Measurements from ENCODE around the gene KASH5. TPM values are rescaled to one million over a fixed set of nuclear protein-coding genes. Genes with fewer than 3 reads are reported as not detected.

KASH5 gene
- total and polyA plus RNA-seq, 2 of the 4 experiments (the other 2 are of a cell fraction) = not detected

DNA sequence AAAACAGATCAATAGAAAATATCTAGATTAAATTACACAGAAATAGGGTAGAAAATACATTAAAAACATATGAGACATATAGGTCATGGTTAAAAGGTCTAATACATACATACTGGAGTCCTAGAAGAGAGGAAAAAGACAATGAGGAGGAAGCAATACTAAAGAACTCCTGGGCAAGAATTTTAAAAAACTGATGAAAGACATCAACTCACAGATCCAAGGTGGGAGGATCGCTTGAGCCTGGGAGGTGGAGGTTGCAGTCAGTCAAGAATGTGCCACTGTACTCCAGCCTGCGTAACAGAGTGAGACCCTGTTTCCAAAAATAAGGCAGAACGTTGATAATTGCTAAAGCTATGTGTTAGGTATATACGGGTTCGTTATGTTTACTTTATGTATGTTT lies 5.4 kb upstream of the KASH5 start:
- in situ Hi-C loops (cut with MboI; ENCODE audit: low sequenced_read_pairs) (no loop called here), intact Hi-C loops (cut with micrococcal nuclease) (no loop called here), dilution Hi-C loops (cut with HindIII; ENCODE audit: low sequenced_read_pairs, unreplicated experiment) (no loop called here)
- Histone ChIP-seq H4K91ac (ENCODE audit: insufficient read depth, low read depth, low read length) (no peak overlapping the region), H3K18ac (ENCODE audit: low read depth, low read length) (no peak overlapping the region), H2BK5ac (ENCODE audit: low read depth, low read length, poor library complexity, severe bottlenecking) (no peak overlapping the region), H3K4me3 (ENCODE audit: insufficient read depth, low read depth, low read length) (no peak overlapping the region), H3K4ac (ENCODE audit: low read depth, low read length) (no peak overlapping the region), H2BK20ac (ENCODE audit: low read depth, low read length) (no peak overlapping the region), H2BK120ac (ENCODE audit: low read depth, low read length) (no peak overlapping the region), H2AK5ac (ENCODE audit: low read depth, low read length) (no peak overlapping the region), H2AK9ac (replicated peaks; ENCODE audit: low read depth, low read length, poor library complexity) (no peak overlapping the region), H3K27ac (ENCODE audit: insufficient read depth, low read length) (no peak overlapping the region), H3K56ac (ENCODE audit: extremely low read depth, insufficient read depth, low read length) (no peak overlapping the region), H3K23ac (ENCODE audit: low read depth, low read length) (no peak overlapping the region), H3K9me3 (ENCODE audit: control insufficient read depth, insufficient read depth, low read length) (peaks cover 4% of the 10 kb centered on the region), H4K5ac (ENCODE audit: low read depth, low read length) (no peak overlapping the region), H4K8ac (ENCODE audit: low read depth in 2 of 2, low read length in 2 of 2) (no peak overlapping the region), H3K4me2 (ENCODE audit: low read depth, low read length) (no peak overlapping the region), H3K79me1 (ENCODE audit: low read depth in 1 of 2, low read length in 2 of 2) (no peaks in the 10 kb centered on the region), H3K36me3 (ENCODE audit: control insufficient read depth, insufficient read depth, low read length) (no peaks in the 10 kb centered on the region), H3K14ac (replicated peaks; ENCODE audit: low read depth, low read length) (no peak overlapping the region), H2BK15ac (ENCODE audit: low read depth, low read length) (no peak overlapping the region), H2AFZ (replicated peaks; ENCODE audit: low read length, poor library complexity) (no peak overlapping the region), H3K4me1 (ENCODE audit: control insufficient read depth, insufficient read depth, low read length) (no peaks in the 10 kb centered on the region), H3K9ac (ENCODE audit: low read depth, low read length) (no peak overlapping the region), H3K27me3 (ENCODE audit: control insufficient read depth, insufficient read depth, low read length) (peaks cover 11% of the 10 kb centered on the region), H3K9me1 (ENCODE audit: insufficient read depth, low read length) (no peaks in the 10 kb centered on the region), H4K20me1 (ENCODE audit: insufficient read depth, low read length) (no peaks in the 10 kb centered on the region)
- ATAC-seq (ENCODE audit: low read depth) (no peak), DNase-seq (no peak)
- ChIA-PET POLR2A (ENCODE audit: unreplicated experiment) (no interaction called here), CTCF (no interaction called here)
- 100% methylated on average over 3 of the region's 5 CpGs; no CpG with 5 or more reads in 1 of the 2 experiments for WGBS, 2 experiments (ENCODE audit: extremely low coverage in 2 of 2, insufficient read length in 1 of 2)
- TF ChIP-seq SMC3 (IDR thresholded peaks at IDR 0.05; ENCODE audit: low read depth, low read length) (no peak), RCOR1 (IDR thresholded peaks at IDR 0.05; ENCODE audit: insufficient replicate concordance, low read length) (no peak), BHLHE40 (IDR thresholded peaks at IDR 0.05; ENCODE audit: low read depth, low read length) (no peak), FOS (IDR thresholded peaks at IDR 0.05; ENCODE audit: low read depth, low read length) (no peak), RFX5 (IDR thresholded peaks at IDR 0.05; ENCODE audit: low read depth, low read length) (no peak), MXI1 (IDR thresholded peaks at IDR 0.05; ENCODE audit: borderline replicate concordance, low read depth, low read length) (no peak), RAD21 (IDR thresholded peaks at IDR 0.05; ENCODE audit: low read length) (no peak), CHD1 (IDR thresholded peaks at IDR 0.05; ENCODE audit: low read depth, low read length) (no peak), MAFK (IDR thresholded peaks at IDR 0.05; ENCODE audit: low read depth, low read length) (no peak), POLR2A (IDR thresholded peaks at IDR 0.05; ENCODE audit: low read depth, low read length) (no peak), NFE2L2 (IDR thresholded peaks at IDR 0.05; ENCODE audit: low read depth, low read length) (no peak), CEBPB (IDR thresholded peaks at IDR 0.05; ENCODE audit: low read depth, low read length) (no peak), MAZ (IDR thresholded peaks at IDR 0.05; ENCODE audit: borderline replicate concordance, low read depth, low read length) (no peak)
- TF ChIP-seq, protein P1, sequence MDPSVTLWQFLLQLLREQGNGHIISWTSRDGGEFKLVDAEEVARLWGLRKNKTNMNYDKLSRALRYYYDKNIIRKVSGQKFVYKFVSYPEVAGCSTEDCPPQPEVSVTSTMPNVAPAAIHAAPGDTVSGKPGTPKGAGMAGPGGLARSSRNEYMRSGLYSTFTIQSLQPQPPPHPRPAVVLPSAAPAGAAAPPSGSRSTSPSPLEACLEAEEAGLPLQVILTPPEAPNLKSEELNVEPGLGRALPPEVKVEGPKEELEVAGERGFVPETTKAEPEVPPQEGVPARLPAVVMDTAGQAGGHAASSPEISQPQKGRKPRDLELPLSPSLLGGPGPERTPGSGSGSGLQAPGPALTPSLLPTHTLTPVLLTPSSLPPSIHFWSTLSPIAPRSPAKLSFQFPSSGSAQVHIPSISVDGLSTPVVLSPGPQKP (IDR thresholded peaks at IDR 0.05; ENCODE audit: borderline replicate concordance, low read depth, low read length) = no peak
- TF ChIP-seq, protein P2, sequence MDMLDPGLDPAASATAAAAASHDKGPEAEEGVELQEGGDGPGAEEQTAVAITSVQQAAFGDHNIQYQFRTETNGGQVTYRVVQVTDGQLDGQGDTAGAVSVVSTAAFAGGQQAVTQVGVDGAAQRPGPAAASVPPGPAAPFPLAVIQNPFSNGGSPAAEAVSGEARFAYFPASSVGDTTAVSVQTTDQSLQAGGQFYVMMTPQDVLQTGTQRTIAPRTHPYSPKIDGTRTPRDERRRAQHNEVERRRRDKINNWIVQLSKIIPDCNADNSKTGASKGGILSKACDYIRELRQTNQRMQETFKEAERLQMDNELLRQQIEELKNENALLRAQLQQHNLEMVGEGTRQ (IDR thresholded peaks at IDR 0.05; ENCODE audit: low read depth, low read length) = no peak
- TF ChIP-seq, protein P3, sequence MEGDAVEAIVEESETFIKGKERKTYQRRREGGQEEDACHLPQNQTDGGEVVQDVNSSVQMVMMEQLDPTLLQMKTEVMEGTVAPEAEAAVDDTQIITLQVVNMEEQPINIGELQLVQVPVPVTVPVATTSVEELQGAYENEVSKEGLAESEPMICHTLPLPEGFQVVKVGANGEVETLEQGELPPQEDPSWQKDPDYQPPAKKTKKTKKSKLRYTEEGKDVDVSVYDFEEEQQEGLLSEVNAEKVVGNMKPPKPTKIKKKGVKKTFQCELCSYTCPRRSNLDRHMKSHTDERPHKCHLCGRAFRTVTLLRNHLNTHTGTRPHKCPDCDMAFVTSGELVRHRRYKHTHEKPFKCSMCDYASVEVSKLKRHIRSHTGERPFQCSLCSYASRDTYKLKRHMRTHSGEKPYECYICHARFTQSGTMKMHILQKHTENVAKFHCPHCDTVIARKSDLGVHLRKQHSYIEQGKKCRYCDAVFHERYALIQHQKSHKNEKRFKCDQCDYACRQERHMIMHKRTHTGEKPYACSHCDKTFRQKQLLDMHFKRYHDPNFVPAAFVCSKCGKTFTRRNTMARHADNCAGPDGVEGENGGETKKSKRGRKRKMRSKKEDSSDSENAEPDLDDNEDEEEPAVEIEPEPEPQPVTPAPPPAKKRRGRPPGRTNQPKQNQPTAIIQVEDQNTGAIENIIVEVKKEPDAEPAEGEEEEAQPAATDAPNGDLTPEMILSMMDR (conservative IDR thresholded peaks at IDR 0.05; ENCODE audit: low read depth, low read length) = no peak
- no TSS peak for BruUV-seq (replicated peaks)

Measured in IMR-90 (cell line).